ENCODE results near the gene C3AR1.
"Not testable (repeated sequence)": the region's sequence is repeated elsewhere in the genome, so short reads cannot be mapped to it uniquely, and the experiment has no call there.

C3AR1 gene

DNA sequence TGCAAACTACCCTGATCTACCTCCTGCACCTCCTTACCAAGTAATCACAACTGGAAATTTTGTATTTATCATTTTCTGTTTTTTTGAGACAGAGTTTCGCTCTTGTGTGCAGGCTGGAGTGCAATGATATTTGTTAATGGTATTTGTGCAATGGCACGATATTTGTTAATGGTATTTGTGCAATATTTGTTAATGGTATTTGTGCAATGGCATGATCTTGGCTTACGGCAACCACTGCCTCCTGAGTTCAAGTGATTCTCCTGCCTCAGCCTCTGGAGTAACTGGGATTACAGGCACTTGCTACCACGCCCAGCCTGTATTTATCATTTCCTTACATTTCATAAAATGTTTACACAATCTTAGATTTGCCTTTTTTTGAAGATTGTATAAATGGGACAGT, 10.2 kb upstream of the C3AR1 start:
- no peaks in the 10 kb centered on the region for H3K9me3 ChIP-seq (ENCODE audit: low read depth, low read length)
- H3K4me3 ChIP-seq, result no peak overlapping the region
- DNase-seq (ENCODE audit: low read depth, low spot score), result no peak
- no peak overlapping the region for H3K9ac ChIP-seq (ENCODE audit: insufficient read length)
- no peaks in the 10 kb centered on the region for H3K36me3 ChIP-seq (ENCODE audit: insufficient read depth, low read length)
- TF ChIP-seq POLR2AphosphoS5 (IDR thresholded peaks at IDR 0.05; ENCODE audit: borderline replicate concordance, low read depth, low read length) (no peak), FOXP2 (optimal IDR thresholded peaks at IDR 0.05; ENCODE audit: control extremely low read depth, extremely low read length, insufficient read depth) (no peak), EZH2 (IDR thresholded peaks at IDR 0.05) (no peak)
- H3K27ac ChIP-seq, result no peak overlapping the region

DNA sequence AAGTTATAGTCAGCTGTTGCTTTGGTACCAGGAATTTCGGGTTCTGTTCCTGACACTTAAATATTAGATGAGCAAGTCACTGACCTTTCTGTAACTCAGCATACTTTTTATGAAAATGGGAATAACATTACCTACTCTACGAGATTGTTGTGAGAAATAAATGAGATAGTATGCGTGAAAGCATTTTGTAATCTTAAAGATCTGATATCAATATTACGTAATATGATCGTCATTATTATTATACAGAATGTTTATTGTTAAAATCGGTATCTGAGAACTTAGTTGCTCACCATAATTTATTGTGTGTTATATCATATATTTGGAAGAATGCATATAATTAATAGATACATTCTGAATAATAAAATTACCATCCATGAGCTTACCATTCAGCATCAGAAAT, 9.8 kb upstream of the C3AR1 start:
- H3K9me3 ChIP-seq (ENCODE audit: low read depth, low read length), result no peaks in the 10 kb centered on the region
- DNase-seq (ENCODE audit: low read depth, low spot score), result no peak
- H3K36me3 ChIP-seq (ENCODE audit: insufficient read depth, low read length), result no peaks in the 10 kb centered on the region
- H3K27ac ChIP-seq, result no peak overlapping the region
- H3K9ac ChIP-seq (ENCODE audit: insufficient read length), result no peak overlapping the region
- H3K4me3 ChIP-seq, result no peak overlapping the region
- no peak for TF ChIP-seq FOXP2 (optimal IDR thresholded peaks at IDR 0.05; ENCODE audit: control extremely low read depth, extremely low read length, insufficient read depth)
- TF ChIP-seq EZH2 (IDR thresholded peaks at IDR 0.05), result no peak
- no peak for TF ChIP-seq POLR2AphosphoS5 (IDR thresholded peaks at IDR 0.05; ENCODE audit: borderline replicate concordance, low read depth, low read length)

DNA sequence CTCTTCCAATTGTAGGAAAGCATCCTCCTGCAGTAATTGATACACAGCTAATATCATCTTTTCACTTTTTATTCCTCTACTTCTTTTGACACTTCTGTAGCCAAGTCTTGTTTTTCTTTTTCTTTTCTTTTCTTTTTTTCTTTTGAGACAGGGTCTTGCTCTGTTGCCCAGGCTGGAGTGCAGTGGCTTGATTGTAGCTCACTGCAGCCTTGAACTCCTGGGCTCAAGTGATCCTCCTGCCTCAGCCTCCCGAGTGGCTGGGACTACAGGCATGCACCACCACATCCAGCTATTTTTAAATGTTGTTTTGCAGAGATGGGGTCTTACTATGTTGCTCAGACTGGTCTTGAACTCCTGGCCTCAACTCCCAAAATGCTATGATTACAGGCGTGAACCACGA, 5.7 kb upstream of the C3AR1 start:
- not testable (repeated sequence) for DNase-seq (ENCODE audit: low read depth, low spot score); H3K27ac ChIP-seq; H3K9ac ChIP-seq (ENCODE audit: insufficient read length); H3K4me3 ChIP-seq; H3K36me3 ChIP-seq (ENCODE audit: insufficient read depth, low read length); H3K9me3 ChIP-seq (ENCODE audit: low read depth, low read length)

DNA sequence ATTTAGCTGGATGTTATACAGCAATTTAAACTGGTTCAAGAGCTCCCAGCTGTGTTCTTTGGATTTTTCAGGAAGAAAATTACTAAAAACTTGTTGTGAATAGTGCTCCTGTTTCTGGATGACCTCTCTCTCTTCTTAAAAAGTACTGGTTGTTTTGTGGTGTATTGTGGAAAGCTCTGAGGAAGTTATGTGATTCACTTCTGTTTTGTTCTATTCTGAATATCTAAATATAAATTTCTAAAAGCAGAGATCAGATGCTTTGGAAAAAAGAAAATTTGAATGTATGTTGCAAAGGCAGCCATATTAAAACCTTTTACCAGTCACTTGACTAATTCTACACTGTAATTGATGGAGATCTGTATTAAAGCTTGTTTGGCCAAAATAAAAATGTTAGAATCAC, 3.4 kb upstream of the C3AR1 start:
- H3K9me3 ChIP-seq (ENCODE audit: low read depth, low read length), result no peaks in the 10 kb centered on the region
- H3K9ac ChIP-seq (ENCODE audit: insufficient read length), result no peak overlapping the region
- no peak overlapping the region for H3K27ac ChIP-seq
- no peaks in the 10 kb centered on the region for H3K36me3 ChIP-seq (ENCODE audit: insufficient read depth, low read length)
- no peak for DNase-seq (ENCODE audit: low read depth, low spot score)
- TF ChIP-seq EZH2 (IDR thresholded peaks at IDR 0.05) (no peak), POLR2AphosphoS5 (IDR thresholded peaks at IDR 0.05; ENCODE audit: borderline replicate concordance, low read depth, low read length) (no peak)
- no peak overlapping the region for H3K4me3 ChIP-seq

DNA sequence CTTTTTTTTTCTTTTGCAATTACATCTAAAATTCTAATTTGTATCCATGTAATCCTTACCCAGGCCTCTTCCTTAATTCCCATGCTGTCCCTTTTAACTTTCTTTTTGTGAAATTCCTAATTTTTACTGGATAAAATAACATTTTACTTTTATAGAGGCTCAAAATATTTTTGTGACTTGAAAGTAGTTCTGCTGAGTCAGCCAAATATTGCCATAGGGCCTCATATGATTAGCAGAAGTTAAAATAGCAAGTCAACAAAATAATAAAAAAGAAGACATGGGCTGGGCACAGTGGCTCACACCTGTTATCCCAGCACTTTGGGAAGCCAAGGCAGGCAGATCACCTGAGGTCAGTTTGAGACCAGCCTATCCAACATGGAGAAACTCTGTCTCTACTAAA, 2.0 kb downstream of the C3AR1 start:
- H3K9ac ChIP-seq (ENCODE audit: insufficient read length), result no peak overlapping the region
- DNase-seq (ENCODE audit: low read depth, low spot score), result no peak
- H3K27ac ChIP-seq, result no peak overlapping the region; the same call in 1 of the 2 replicates
- no peaks in the 10 kb centered on the region for H3K36me3 ChIP-seq (ENCODE audit: insufficient read depth, low read length)
- no peaks in the 10 kb centered on the region for H3K9me3 ChIP-seq (ENCODE audit: low read depth, low read length)
- no peak for TF ChIP-seq POLR2AphosphoS5 (IDR thresholded peaks at IDR 0.05; ENCODE audit: borderline replicate concordance, low read depth, low read length)
- TF ChIP-seq FOXP2 (optimal IDR thresholded peaks at IDR 0.05; ENCODE audit: control extremely low read depth, extremely low read length, insufficient read depth), result no peak
- TF ChIP-seq EZH2 (IDR thresholded peaks at IDR 0.05), result no peak
- no peak overlapping the region for H3K4me3 ChIP-seq

DNA sequence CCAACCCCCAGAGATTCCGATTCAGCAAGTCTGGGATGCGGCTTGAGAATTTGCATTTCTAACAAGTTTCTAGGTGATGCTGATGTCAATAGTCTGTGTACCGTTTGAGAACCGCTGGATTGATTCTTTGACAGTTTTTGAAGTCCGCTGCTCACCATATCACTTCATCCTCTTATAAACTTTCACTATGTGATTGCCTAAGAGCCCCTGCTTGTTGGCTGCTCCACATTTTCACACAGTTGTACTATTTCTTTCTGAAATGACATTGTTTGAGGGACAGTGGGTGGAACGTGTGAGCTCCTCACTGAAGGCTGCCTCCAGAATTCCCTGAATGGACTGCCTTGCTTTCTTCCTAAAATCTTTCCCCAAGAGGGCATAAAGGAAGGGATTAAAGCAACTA, 7.7 kb downstream of the C3AR1 start:
- no peaks in the 10 kb centered on the region for H3K36me3 ChIP-seq (ENCODE audit: insufficient read depth, low read length)
- H3K27ac ChIP-seq, result no peak overlapping the region
- TF ChIP-seq POLR2AphosphoS5 (IDR thresholded peaks at IDR 0.05; ENCODE audit: borderline replicate concordance, low read depth, low read length), result no peak
- no peak for TF ChIP-seq FOXP2 (optimal IDR thresholded peaks at IDR 0.05; ENCODE audit: control extremely low read depth, extremely low read length, insufficient read depth)
- no peak for TF ChIP-seq EZH2 (IDR thresholded peaks at IDR 0.05)
- no peak overlapping the region for H3K9ac ChIP-seq (ENCODE audit: insufficient read length)
- no peaks in the 10 kb centered on the region for H3K9me3 ChIP-seq (ENCODE audit: low read depth, low read length)
- no peak for DNase-seq (ENCODE audit: low read depth, low spot score)
- no peak overlapping the region for H3K4me3 ChIP-seq

DNA sequence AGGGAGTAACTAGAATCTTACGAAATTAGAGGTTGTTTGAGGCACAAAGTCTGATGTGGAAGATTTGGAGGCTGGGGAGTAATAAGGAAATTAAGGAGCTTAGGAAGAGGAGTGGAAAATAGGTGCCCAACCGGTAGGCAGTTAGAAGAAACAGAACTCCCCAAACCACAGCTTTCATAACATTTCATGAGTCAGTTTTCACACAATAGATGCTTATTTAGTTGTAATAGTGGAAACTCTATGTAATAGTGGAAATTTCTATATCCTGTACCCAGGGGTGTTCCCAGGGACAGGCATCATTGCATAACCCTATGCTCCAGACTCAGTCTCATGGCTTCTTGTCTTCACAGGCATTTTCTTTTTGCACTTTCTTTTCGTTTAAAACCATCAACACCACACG, 8.3 kb downstream of the C3AR1 start:
- Histone ChIP-seq H3K36me3 (ENCODE audit: insufficient read depth, low read length) (no peaks in the 10 kb centered on the region), H3K9ac (ENCODE audit: insufficient read length) (no peak overlapping the region), H3K9me3 (ENCODE audit: low read depth, low read length) (no peaks in the 10 kb centered on the region), H3K27ac (no peak overlapping the region), H3K4me3 (no peak overlapping the region)
- DNase-seq (ENCODE audit: low read depth, low spot score), result no peak
- TF ChIP-seq FOXP2 (optimal IDR thresholded peaks at IDR 0.05; ENCODE audit: control extremely low read depth, extremely low read length, insufficient read depth), result no peak
- no peak for TF ChIP-seq POLR2AphosphoS5 (IDR thresholded peaks at IDR 0.05; ENCODE audit: borderline replicate concordance, low read depth, low read length)
- no peak for TF ChIP-seq EZH2 (IDR thresholded peaks at IDR 0.05)

DNA sequence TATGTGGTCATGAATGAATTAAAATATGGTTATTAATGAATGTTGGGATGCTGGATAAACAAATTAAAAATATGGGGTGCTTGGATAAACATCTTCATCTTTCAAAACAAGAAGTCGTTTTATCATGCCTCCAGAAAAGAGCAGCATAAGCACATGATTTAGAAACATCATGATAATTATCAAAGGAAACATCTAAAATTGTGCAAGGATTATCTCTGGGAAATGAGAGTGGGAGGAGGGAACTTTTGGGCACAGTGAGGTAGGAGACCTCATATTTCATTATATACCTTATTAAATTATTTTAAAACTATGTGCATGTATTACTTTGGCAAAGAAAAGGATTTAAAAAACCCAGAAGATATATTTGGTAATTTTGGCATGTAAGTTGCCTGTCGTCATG, 8.9 kb downstream of the C3AR1 start:
- Histone ChIP-seq H3K36me3 (ENCODE audit: insufficient read depth, low read length) (no peaks in the 10 kb centered on the region), H3K4me3 (no peak overlapping the region), H3K27ac (no peak overlapping the region), H3K9me3 (ENCODE audit: low read depth, low read length) (no peaks in the 10 kb centered on the region), H3K9ac (ENCODE audit: insufficient read length) (no peak overlapping the region)
- DNase-seq (ENCODE audit: low read depth, low spot score), result no peak
- TF ChIP-seq EZH2 (IDR thresholded peaks at IDR 0.05) (no peak), POLR2AphosphoS5 (IDR thresholded peaks at IDR 0.05; ENCODE audit: borderline replicate concordance, low read depth, low read length) (no peak), FOXP2 (optimal IDR thresholded peaks at IDR 0.05; ENCODE audit: control extremely low read depth, extremely low read length, insufficient read depth) (no peak)

DNA sequence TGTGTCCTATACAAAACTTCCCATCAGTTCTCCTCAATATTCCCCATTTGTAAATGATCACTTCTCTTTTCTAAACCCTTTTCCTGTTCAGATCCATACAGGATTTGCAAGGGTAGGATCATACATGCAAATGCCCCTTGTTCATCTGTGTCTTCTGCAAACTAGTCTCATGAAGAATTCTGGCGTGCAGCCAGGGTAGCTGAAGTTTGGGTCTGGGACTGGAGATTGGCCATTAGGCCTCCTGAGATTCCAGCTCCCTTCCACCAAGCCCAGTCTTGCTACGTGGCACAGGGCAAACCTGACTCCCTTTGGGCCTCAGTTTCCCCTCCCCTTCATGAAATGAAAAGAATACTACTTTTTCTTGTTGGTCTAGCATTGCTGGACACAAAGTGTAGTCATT, 11.3 kb downstream of the C3AR1 start:
- Histone ChIP-seq H3K9ac (ENCODE audit: insufficient read length) (no peak overlapping the region), H3K9me3 (ENCODE audit: low read depth, low read length) (no peaks in the 10 kb centered on the region), H3K27ac (no peak overlapping the region), H3K36me3 (ENCODE audit: insufficient read depth, low read length) (no peaks in the 10 kb centered on the region; the same call in 1 of the 2 replicates), H3K4me3 (no peak overlapping the region)
- TF ChIP-seq POLR2AphosphoS5 (IDR thresholded peaks at IDR 0.05; ENCODE audit: borderline replicate concordance, low read depth, low read length) (no peak), EZH2 (IDR thresholded peaks at IDR 0.05) (no peak), FOXP2 (optimal IDR thresholded peaks at IDR 0.05; ENCODE audit: control extremely low read depth, extremely low read length, insufficient read depth) (no peak)
- DNase-seq (ENCODE audit: low read depth, low spot score), result no peak

Data from SK-N-MC (cell line).